ENCODE data around the gene UXS1.

DNA sequence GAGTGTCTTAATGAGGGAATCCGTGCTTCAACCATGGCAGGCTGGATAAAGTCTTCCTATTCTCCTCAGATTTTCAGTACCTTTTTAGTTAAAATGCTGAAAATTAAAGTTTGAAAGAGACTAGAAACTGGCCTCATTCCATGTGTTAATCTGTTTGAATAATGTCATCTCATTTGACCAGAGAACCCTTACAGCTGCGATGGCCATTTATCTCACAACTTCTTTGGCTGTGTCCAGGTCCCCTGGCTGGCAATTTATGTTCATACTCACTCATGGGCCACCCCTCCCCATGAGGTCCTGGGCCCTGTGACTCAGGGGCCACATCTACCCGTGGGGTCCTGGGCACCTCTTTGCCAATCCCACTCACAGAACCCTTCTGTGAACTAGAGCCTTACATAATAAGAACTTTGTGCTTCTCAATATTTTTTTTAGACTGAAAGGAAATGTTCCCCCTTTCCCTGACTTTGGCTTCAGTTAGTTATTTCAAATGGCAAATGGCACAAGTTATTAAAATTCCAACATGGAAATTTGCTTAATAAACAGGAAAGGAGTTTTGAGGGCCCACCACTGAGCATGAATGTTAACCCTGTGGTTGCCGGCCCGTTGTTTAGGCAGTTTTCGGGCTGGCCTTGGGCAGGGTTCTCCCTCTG lies 134.6 kb downstream of the UXS1 start:
- TF ChIP-seq, protein P1, sequence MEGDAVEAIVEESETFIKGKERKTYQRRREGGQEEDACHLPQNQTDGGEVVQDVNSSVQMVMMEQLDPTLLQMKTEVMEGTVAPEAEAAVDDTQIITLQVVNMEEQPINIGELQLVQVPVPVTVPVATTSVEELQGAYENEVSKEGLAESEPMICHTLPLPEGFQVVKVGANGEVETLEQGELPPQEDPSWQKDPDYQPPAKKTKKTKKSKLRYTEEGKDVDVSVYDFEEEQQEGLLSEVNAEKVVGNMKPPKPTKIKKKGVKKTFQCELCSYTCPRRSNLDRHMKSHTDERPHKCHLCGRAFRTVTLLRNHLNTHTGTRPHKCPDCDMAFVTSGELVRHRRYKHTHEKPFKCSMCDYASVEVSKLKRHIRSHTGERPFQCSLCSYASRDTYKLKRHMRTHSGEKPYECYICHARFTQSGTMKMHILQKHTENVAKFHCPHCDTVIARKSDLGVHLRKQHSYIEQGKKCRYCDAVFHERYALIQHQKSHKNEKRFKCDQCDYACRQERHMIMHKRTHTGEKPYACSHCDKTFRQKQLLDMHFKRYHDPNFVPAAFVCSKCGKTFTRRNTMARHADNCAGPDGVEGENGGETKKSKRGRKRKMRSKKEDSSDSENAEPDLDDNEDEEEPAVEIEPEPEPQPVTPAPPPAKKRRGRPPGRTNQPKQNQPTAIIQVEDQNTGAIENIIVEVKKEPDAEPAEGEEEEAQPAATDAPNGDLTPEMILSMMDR (IDR thresholded peaks at IDR 0.05) = no peak
- TF ChIP-seq POLR2A (IDR thresholded peaks at IDR 0.05) = no peak
